ENCODE results near the gene NRIP1.

Gene NRIP1

DNA sequence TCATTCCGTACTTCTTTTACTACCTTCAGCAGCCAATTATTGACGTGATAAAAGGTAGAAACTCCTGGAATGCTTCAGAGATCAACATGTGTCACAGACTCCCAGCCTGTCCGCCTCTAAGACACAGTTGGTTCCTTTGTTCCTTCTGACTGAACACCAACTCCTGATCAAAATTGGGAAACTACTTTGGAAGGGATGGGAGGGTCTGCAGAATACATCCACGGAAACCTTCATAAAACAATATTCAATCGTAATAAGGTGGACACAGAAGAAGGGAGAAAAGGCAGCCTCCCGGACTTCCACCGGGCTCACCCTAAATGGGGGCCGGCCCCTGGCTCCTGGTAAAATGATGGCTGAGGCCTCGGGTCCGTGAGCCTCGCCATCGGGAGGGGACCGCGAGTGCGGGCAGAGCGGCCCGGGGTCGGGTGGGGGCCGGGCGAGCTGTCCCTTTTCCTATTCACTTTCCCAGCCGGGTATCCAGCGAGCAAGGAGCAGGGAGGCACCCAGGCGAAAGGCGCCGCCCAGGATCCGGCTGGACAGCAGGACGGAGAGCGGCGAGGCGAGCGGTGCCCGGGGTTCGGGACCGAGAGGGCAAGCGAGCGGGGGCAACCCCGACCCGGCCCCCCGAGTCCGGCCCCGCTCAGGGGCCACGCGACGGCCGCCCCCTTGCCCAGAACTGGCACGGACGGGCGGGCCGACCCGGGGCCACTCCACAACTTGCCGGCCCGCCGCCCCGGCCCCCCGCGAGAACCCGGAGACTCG, 805 bp downstream of the NRIP1 start:
- H3K4me1 ChIP-seq (ENCODE audit: control insufficient read depth, insufficient read depth, low read length): peaks cover 37% of the 10 kb centered on the region
- no peaks in the 10 kb centered on the region for H3K9me3 ChIP-seq (ENCODE audit: control insufficient read depth, low read length)
- H3K27me3 ChIP-seq (replicated peaks; ENCODE audit: control insufficient read depth, insufficient read depth, low read length): no peaks in the 10 kb centered on the region
- H3K9ac ChIP-seq (ENCODE audit: low read length): peak overlapping the region; percentile 91
- no peaks in the 10 kb centered on the region for H3K36me3 ChIP-seq (ENCODE audit: control insufficient read depth, insufficient read depth, low read length, severe bottlenecking)
- peak; percentile 72 for DNase-seq (ENCODE audit: low read depth)
- H3K4me3 ChIP-seq (ENCODE audit: low read length): peak overlapping the region; percentile 92

GRCh38 chr21:15063081-15063813, 1.6 kb downstream of the NRIP1 start:
- peak overlapping the region; percentile 91 for H3K9ac ChIP-seq (ENCODE audit: low read length)
- H3K4me1 ChIP-seq (ENCODE audit: control insufficient read depth, insufficient read depth, low read length): peaks cover 44% of the 10 kb centered on the region
- no peaks in the 10 kb centered on the region for H3K27me3 ChIP-seq (replicated peaks; ENCODE audit: control insufficient read depth, insufficient read depth, low read length)
- H3K9me3 ChIP-seq (ENCODE audit: control insufficient read depth, low read length): no peaks in the 10 kb centered on the region
- peak overlapping the region; percentile 92 for H3K4me3 ChIP-seq (ENCODE audit: low read length)
- no peaks in the 10 kb centered on the region for H3K36me3 ChIP-seq (ENCODE audit: control insufficient read depth, insufficient read depth, low read length, severe bottlenecking)
- DNase-seq (ENCODE audit: low read depth): peak; percentile 41

GRCh38 chr21:15062606-15062965, 2.2 kb downstream of the NRIP1 start:
- Histone ChIP-seq H3K9ac (ENCODE audit: low read length) (peak overlapping the region; percentile 91), H3K4me3 (ENCODE audit: low read length) (peak overlapping the region; percentile 92), H3K9me3 (ENCODE audit: control insufficient read depth, low read length) (no peaks in the 10 kb centered on the region), H3K27me3 (replicated peaks; ENCODE audit: control insufficient read depth, insufficient read depth, low read length) (no peaks in the 10 kb centered on the region), H3K36me3 (ENCODE audit: control insufficient read depth, insufficient read depth, low read length, severe bottlenecking) (no peaks in the 10 kb centered on the region), H3K4me1 (ENCODE audit: control insufficient read depth, insufficient read depth, low read length) (peaks cover 51% of the 10 kb centered on the region)
- peak; percentile 33 for DNase-seq (ENCODE audit: low read depth)

DNA sequence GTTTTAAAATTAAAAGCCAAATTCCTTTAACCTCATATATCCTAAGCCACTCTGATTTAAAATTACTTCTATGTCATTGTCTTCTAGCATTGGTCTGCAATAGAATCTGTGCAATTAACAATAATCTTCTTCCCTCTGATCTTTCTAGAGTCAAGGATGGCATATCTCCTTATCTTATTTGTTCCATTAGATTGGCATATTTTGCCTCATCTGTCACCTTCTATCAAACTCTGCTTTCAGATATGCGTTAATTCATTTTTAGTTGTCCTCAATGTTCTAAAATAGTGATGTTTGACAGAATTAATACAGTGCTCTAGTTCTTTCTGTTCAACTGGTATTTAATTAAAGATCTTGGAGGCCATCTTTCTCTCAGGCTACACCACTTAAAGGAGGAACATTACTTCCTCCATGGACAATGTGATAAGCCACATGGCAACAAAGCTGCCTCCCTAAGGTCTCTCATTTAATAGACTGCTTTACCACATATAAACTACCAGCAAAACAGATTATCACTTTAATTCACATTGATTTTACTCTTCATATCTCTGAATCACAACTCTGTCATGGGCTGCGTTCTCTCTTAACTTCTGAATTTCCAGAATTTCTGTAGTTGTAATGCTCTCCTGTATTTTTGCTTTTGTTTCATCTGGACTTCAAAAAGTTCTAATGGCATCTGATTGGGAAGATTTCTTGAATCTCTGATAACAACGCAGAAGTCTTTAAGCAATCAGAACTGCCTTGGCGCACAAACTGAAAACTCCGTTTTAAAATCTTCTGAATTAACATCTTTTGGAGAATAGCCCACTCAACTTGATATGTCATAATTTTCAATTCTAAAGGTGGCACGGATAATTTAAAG, 2.8 kb downstream of the NRIP1 start:
- Histone ChIP-seq H3K4me1 (ENCODE audit: control insufficient read depth, insufficient read depth, low read length) (peaks cover 57% of the 10 kb centered on the region), H3K36me3 (ENCODE audit: control insufficient read depth, insufficient read depth, low read length, severe bottlenecking) (no peaks in the 10 kb centered on the region), H3K9me3 (ENCODE audit: control insufficient read depth, low read length) (no peaks in the 10 kb centered on the region), H3K27me3 (replicated peaks; ENCODE audit: control insufficient read depth, insufficient read depth, low read length) (no peaks in the 10 kb centered on the region), H3K4me3 (ENCODE audit: low read length) (peak overlapping the region; percentile 92), H3K9ac (ENCODE audit: low read length) (peak overlapping the region; percentile 91)
- no peak for DNase-seq (ENCODE audit: low read depth)

DNA sequence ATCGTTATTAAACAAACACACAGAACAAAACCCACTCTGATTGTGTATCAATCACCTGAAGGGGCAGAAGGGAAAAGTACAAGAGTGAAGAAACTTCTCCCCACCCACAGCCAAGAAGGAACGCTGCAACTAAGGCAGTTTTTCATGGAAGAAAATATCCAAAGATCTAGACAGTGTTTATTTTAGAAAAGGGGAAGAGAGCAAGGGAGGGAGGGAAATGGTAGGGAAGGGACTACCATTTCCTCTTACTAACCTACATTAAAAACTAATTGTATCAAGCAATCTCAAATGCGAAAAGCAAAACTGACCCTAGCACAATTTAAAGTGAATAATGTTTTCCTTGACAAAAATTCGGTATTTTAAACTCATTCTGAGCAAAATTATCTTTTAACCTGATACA, 3.5 kb downstream of the NRIP1 start:
- Histone ChIP-seq H3K9ac (ENCODE audit: low read length) (peak overlapping the region; percentile 91), H3K27me3 (replicated peaks; ENCODE audit: control insufficient read depth, insufficient read depth, low read length) (no peaks in the 10 kb centered on the region), H3K4me3 (ENCODE audit: low read length) (peak overlapping the region; percentile 92), H3K4me1 (ENCODE audit: control insufficient read depth, insufficient read depth, low read length) (peaks cover 56% of the 10 kb centered on the region), H3K9me3 (ENCODE audit: control insufficient read depth, low read length) (no peaks in the 10 kb centered on the region), H3K36me3 (ENCODE audit: control insufficient read depth, insufficient read depth, low read length, severe bottlenecking) (no peaks in the 10 kb centered on the region)
- DNase-seq (ENCODE audit: low read depth): no peak

GRCh38 chr21:15060543-15061175, 4.1 kb downstream of the NRIP1 start:
- peaks cover 59% of the 10 kb centered on the region for H3K4me1 ChIP-seq (ENCODE audit: control insufficient read depth, insufficient read depth, low read length)
- no peaks in the 10 kb centered on the region for H3K36me3 ChIP-seq (ENCODE audit: control insufficient read depth, insufficient read depth, low read length, severe bottlenecking)
- DNase-seq (ENCODE audit: low read depth): peak; percentile 53
- H3K9ac ChIP-seq (ENCODE audit: low read length): no peak overlapping the region
- H3K9me3 ChIP-seq (ENCODE audit: control insufficient read depth, low read length): no peaks in the 10 kb centered on the region
- H3K27me3 ChIP-seq (replicated peaks; ENCODE audit: control insufficient read depth, insufficient read depth, low read length): no peaks in the 10 kb centered on the region
- peak overlapping the region; percentile 92 for H3K4me3 ChIP-seq (ENCODE audit: low read length)

DNA sequence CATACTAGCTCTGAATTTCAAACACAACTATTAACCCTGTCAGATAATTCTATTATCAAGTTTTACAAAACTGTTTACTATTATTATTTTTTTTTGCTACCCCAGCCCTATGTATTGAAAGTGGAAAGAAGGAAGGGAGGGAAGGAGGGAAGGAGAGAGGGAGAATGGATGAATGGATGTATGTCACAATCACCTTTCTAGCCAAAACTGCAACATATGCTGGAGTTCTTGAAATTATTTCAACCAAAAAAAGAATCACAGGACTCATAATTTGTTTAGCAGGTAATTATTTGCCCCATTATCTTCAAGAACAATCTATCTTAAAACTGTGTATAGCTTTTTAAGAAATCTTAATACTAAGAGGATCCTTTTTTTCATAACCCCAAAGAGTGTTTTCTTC, 5.4 kb downstream of the NRIP1 start:
- Histone ChIP-seq H3K9me3 (ENCODE audit: control insufficient read depth, low read length) (no peaks in the 10 kb centered on the region), H3K27me3 (replicated peaks; ENCODE audit: control insufficient read depth, insufficient read depth, low read length) (no peaks in the 10 kb centered on the region), H3K9ac (ENCODE audit: low read length) (peak overlapping the region; percentile 25), H3K4me1 (ENCODE audit: control insufficient read depth, insufficient read depth, low read length) (peaks cover 62% of the 10 kb centered on the region), H3K4me3 (ENCODE audit: low read length) (peak overlapping the region; percentile 74), H3K36me3 (ENCODE audit: control insufficient read depth, insufficient read depth, low read length, severe bottlenecking) (no peaks in the 10 kb centered on the region)
- no peak for DNase-seq (ENCODE audit: low read depth)

- peak; percentile 68 for DNase-seq (ENCODE audit: low read depth)
- Histone ChIP-seq H3K9me3 (ENCODE audit: control insufficient read depth, low read length) (no peaks in the 10 kb centered on the region), H3K9ac (ENCODE audit: low read length) (peak overlapping the region; percentile 63), H3K36me3 (ENCODE audit: control insufficient read depth, insufficient read depth, low read length, severe bottlenecking) (no peaks in the 10 kb centered on the region), H3K4me3 (ENCODE audit: low read length) (peak overlapping the region; percentile 74), H3K27me3 (replicated peaks; ENCODE audit: control insufficient read depth, insufficient read depth, low read length) (no peaks in the 10 kb centered on the region), H3K4me1 (ENCODE audit: control insufficient read depth, insufficient read depth, low read length) (peaks cover 62% of the 10 kb centered on the region)
Observed at GRCh38 chr21:15058854-15059263, 5.9 kb downstream of the NRIP1 start.

GRCh38 chr21:15057285-15057684, 7.5 kb downstream of the NRIP1 start:
- DNase-seq (ENCODE audit: low read depth): no peak
- peak overlapping the region; percentile 31 for H3K4me3 ChIP-seq (ENCODE audit: low read length)
- H3K9me3 ChIP-seq (ENCODE audit: control insufficient read depth, low read length): no peaks in the 10 kb centered on the region
- no peak overlapping the region for H3K9ac ChIP-seq (ENCODE audit: low read length)
- no peaks in the 10 kb centered on the region for H3K27me3 ChIP-seq (replicated peaks; ENCODE audit: control insufficient read depth, insufficient read depth, low read length)
- no peaks in the 10 kb centered on the region for H3K36me3 ChIP-seq (ENCODE audit: control insufficient read depth, insufficient read depth, low read length, severe bottlenecking)
- peaks cover 76% of the 10 kb centered on the region for H3K4me1 ChIP-seq (ENCODE audit: control insufficient read depth, insufficient read depth, low read length)

GRCh38 chr21:15054606-15055239, 10.1 kb downstream of the NRIP1 start:
- Histone ChIP-seq H3K36me3 (ENCODE audit: control insufficient read depth, insufficient read depth, low read length, severe bottlenecking) (no peaks in the 10 kb centered on the region), H3K9ac (ENCODE audit: low read length) (no peak overlapping the region), H3K27me3 (replicated peaks; ENCODE audit: control insufficient read depth, insufficient read depth, low read length) (no peaks in the 10 kb centered on the region), H3K4me1 (ENCODE audit: control insufficient read depth, insufficient read depth, low read length) (peaks cover 68% of the 10 kb centered on the region), H3K9me3 (ENCODE audit: control insufficient read depth, low read length) (no peaks in the 10 kb centered on the region), H3K4me3 (ENCODE audit: low read length) (no peak overlapping the region)
- DNase-seq (ENCODE audit: low read depth): no peak

All from adipocyte (in vitro differentiated cells).